Upper lobe of left lung (tissue), 4 donors: Measurements from ENCODE around the gene PRKCE.

Experiments used
- POLR2A ChIP-seq, 4 donors: fragments of 450-650 bp; IDR thresholded peaks; one replicate each; pipeline ENCODE4 v1.5.1; 2016 to 2017; ENCODE audit warnings: antibody characterized with exemption in 4 of 4, mild to moderate bottlenecking in 2 of 4
- TF ChIP-seq, protein P1 (sequence below), 6 experiments: fragments of 450-650 bp in 4 of 6; fragments of 200-600 bp in 2 of 6; sonication (generic) in 2 of 6; IDR thresholded peaks; one replicate each; pipeline ENCODE4 v1.5.1; 2016 to 2019; ENCODE audit warnings: antibody characterized with exemption in 6 of 6

GRCh38 chr2:45699032-45699658, 47.7 kb downstream of the PRKCE start:
- TF ChIP-seq, protein P1, sequence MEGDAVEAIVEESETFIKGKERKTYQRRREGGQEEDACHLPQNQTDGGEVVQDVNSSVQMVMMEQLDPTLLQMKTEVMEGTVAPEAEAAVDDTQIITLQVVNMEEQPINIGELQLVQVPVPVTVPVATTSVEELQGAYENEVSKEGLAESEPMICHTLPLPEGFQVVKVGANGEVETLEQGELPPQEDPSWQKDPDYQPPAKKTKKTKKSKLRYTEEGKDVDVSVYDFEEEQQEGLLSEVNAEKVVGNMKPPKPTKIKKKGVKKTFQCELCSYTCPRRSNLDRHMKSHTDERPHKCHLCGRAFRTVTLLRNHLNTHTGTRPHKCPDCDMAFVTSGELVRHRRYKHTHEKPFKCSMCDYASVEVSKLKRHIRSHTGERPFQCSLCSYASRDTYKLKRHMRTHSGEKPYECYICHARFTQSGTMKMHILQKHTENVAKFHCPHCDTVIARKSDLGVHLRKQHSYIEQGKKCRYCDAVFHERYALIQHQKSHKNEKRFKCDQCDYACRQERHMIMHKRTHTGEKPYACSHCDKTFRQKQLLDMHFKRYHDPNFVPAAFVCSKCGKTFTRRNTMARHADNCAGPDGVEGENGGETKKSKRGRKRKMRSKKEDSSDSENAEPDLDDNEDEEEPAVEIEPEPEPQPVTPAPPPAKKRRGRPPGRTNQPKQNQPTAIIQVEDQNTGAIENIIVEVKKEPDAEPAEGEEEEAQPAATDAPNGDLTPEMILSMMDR (IDR thresholded peaks at IDR 0.05): no peak
- TF ChIP-seq POLR2A (IDR thresholded peaks at IDR 0.05): no peak
